SK-N-SH (cell line): Measurements from ENCODE around the gene SF3B6. TPM values are rescaled to one million over a fixed set of nuclear protein-coding genes. Genes with fewer than 3 reads are reported as not detected.

Experiments
- CTCF ChIA-PET: fragments of 300-600, 350-600 bp; formaldehyde crosslinking; extraction: SDS; loops from one replicate; lab custom pipeline; 2021; lab: Yijun Ruan, JAX
- POLR2A ChIA-PET: fragments of 350-600 bp; sonication (Branson Sonifier 250); formaldehyde crosslinking; extraction: SDS; loops from one replicate; lab custom pipeline; 2020; ENCODE audit warnings: antibody characterized with exemption, inconsistent platforms; lab: Yijun Ruan, JAX
- DNase-seq: peaks from one replicate; pipeline ENCODE4 v3.0.0; 2012
- H2AFZ ChIP-seq: fragments of 200-600 bp; sonication (generic); 2 replicates; pipeline ENCODE4 v1.8.1; 2016; ENCODE audit warnings: antibody characterized with exemption, mild to moderate bottlenecking, low read depth
- H3F3A ChIP-seq: fragments of 200-600 bp; sonication (generic); replicated peaks from 2 replicates; pipeline ENCODE3; 2016; ENCODE audit warnings: antibody characterized with exemption, mild to moderate bottlenecking; ENCODE audit not compliant: insufficient read depth
- H3K27ac ChIP-seq, 2 experiments: fragments of 200-500 bp in 1 of 2; fragments of 200-600 bp in 1 of 2; sonication (Bioruptor generic) in 1 of 2; sonication (generic), shearing (Covaris generic) in 1 of 2; 2 replicates each; pipeline versions ENCODE4 v1.5.1 to v1.6.1; 2014 to 2016; ENCODE audit warnings: low read depth in 2 of 2, inconsistent platforms in 1 of 2, low read length in 1 of 2, mild to moderate bottlenecking in 1 of 2, mixed read lengths in 1 of 2
- H3K27me3 ChIP-seq: fragments of 200-600 bp; sonication (generic), shearing (Covaris generic); 2 replicates; pipeline ENCODE4 v1.6.1; 2016; ENCODE audit warnings: mixed run types; ENCODE audit not compliant: insufficient read depth
- H3K36me3 ChIP-seq, 2 experiments: fragments of 200-500 bp in 1 of 2; fragments of 200-600 bp in 1 of 2; sonication (Bioruptor generic) in 1 of 2; sonication (generic) in 1 of 2; replicated peaks in 1 of 2; 2 replicates each; pipeline versions ENCODE3 to v1.5.1; 2014 to 2016; ENCODE audit warnings: low read length in 1 of 2, mild to moderate bottlenecking in 1 of 2; ENCODE audit not compliant: insufficient read depth in 2 of 2, control insufficient read depth in 1 of 2
- H3K4me1 ChIP-seq, 2 experiments: fragments of 200-500 bp in 1 of 2; fragments of 200-600 bp in 1 of 2; sonication (Bioruptor generic) in 1 of 2; sonication (generic), shearing (Covaris generic) in 1 of 2; 2 replicates each; pipeline versions ENCODE4 v1.5.1 to v1.6.1; 2014 to 2016; ENCODE audit warnings: low read depth in 1 of 2, low read length in 1 of 2, mixed run types in 1 of 2; ENCODE audit not compliant: insufficient read depth in 2 of 2, control insufficient read depth in 1 of 2
- H3K4me2 ChIP-seq: fragments of 200-600 bp; sonication (generic), shearing (Covaris generic); 2 replicates; pipeline ENCODE4 v1.6.1; 2017; ENCODE audit warnings: mixed run types
- H3K4me3 ChIP-seq, 2 experiments: fragments of 200-500 bp in 1 of 2; fragments of 200-600 bp in 1 of 2; sonication (Bioruptor generic) in 1 of 2; sonication (generic), shearing (Covaris generic) in 1 of 2; 2 replicates each; pipeline versions ENCODE4 v1.5.1 to v1.8.1; 2014 to 2016; ENCODE audit warnings: low read depth in 2 of 2, inconsistent platforms in 1 of 2, low read length in 1 of 2, mild to moderate bottlenecking in 1 of 2, mixed read lengths in 1 of 2, moderate library complexity in 1 of 2
- H3K79me2 ChIP-seq: fragments of 200-600 bp; sonication (generic); 2 replicates; pipeline ENCODE4 v1.8.1; 2017; ENCODE audit warnings: mild to moderate bottlenecking; ENCODE audit not compliant: insufficient read depth
- H3K9ac ChIP-seq: fragments of 200-600 bp; sonication (generic); 2 replicates; pipeline ENCODE4 v1.6.1; 2017; ENCODE audit warnings: mixed run types
- H3K9me2 ChIP-seq: fragments of 200-600 bp; sonication (generic); 2 replicates; pipeline ENCODE4 v1.6.1; 2017; ENCODE audit warnings: mixed run types
- H3K9me3 ChIP-seq: fragments of 200-600 bp; sonication (generic); 2 replicates; pipeline ENCODE4 v1.6.1; 2017; ENCODE audit warnings: mixed run types, mild to moderate bottlenecking, moderate library complexity
- H4K20me1 ChIP-seq: fragments of 200-600 bp; sonication (generic); 2 replicates; pipeline ENCODE4 v1.6.1; 2017; ENCODE audit warnings: mild to moderate bottlenecking, mixed run types; ENCODE audit not compliant: insufficient read depth
- EZH2phosphoT487 ChIP-seq: fragments of 200-600 bp; sonication (generic); IDR thresholded peaks from 2 replicates; pipeline ENCODE4 v1.6.1; 2017; ENCODE audit warnings: low read depth, mixed run types, mild to moderate bottlenecking, antibody characterized with exemption, moderate library complexity, borderline replicate concordance
- MEF2A ChIP-seq: IDR thresholded peaks from 2 replicates; pipeline ENCODE4 v1.4.0; 2012; ENCODE audit warnings: low read depth, borderline replicate concordance
- NFIC ChIP-seq: IDR thresholded peaks from 2 replicates; pipeline ENCODE4 v1.4.0; 2012; ENCODE audit warnings: borderline replicate concordance
- NRF1 ChIP-seq: IDR thresholded peaks from 2 replicates; pipeline ENCODE4 v1.6.1; 2012; ENCODE audit warnings: low read depth, mild to moderate bottlenecking, low read length
- RAD21 ChIP-seq: IDR thresholded peaks from 2 replicates; pipeline ENCODE4 v1.6.1; 2012; ENCODE audit warnings: mild to moderate bottlenecking, low read length
- SMC3 ChIP-seq: IDR thresholded peaks from 2 replicates; pipeline ENCODE4 v1.6.1; 2012; ENCODE audit warnings: low read depth, low read length, improper control_type of control experiment
- WGBS: methylation state at CpG from one replicate; pipeline ENCODE4 v1.1.6; 2017; ENCODE audit warnings: low lambda C conversion rate; 5-methylcytosine and 5-hydroxymethylcytosine counted together
- polyA plus RNA-seq, 3 experiments: library from polyadenylated mRNA; depleted of rRNA; stranded (reverse); fragments of >200 nt; gene quantifications; 2 replicates each; pipeline ENCODE4 v1.2.3, GENCODE V29; 2012
- TF ChIP-seq, protein P1 (sequence below): fragments of 150-350 bp; IDR thresholded peaks from 2 replicates; pipeline ENCODE4 v1.6.1; 2017; ENCODE audit warnings: antibody characterized with exemption, low read length, low read depth, borderline replicate concordance
- TF ChIP-seq, protein P2 (sequence below): IDR thresholded peaks from 2 replicates; pipeline ENCODE4 v1.6.1; 2012; ENCODE audit warnings: mild to moderate bottlenecking, low read depth, low read length, moderate library complexity
- TF ChIP-seq, protein P3 (sequence below): fragments of 200-600 bp; sonication (generic); IDR thresholded peaks from 2 replicates; pipeline ENCODE4 v1.6.1; 2017; ENCODE audit warnings: antibody characterized with exemption, mild to moderate bottlenecking, moderate library complexity

The SF3B6 gene
- polyA plus RNA-seq, 1 of the 3 experiments (the other 2 are of a cell fraction) = 275 TPM

DNA sequence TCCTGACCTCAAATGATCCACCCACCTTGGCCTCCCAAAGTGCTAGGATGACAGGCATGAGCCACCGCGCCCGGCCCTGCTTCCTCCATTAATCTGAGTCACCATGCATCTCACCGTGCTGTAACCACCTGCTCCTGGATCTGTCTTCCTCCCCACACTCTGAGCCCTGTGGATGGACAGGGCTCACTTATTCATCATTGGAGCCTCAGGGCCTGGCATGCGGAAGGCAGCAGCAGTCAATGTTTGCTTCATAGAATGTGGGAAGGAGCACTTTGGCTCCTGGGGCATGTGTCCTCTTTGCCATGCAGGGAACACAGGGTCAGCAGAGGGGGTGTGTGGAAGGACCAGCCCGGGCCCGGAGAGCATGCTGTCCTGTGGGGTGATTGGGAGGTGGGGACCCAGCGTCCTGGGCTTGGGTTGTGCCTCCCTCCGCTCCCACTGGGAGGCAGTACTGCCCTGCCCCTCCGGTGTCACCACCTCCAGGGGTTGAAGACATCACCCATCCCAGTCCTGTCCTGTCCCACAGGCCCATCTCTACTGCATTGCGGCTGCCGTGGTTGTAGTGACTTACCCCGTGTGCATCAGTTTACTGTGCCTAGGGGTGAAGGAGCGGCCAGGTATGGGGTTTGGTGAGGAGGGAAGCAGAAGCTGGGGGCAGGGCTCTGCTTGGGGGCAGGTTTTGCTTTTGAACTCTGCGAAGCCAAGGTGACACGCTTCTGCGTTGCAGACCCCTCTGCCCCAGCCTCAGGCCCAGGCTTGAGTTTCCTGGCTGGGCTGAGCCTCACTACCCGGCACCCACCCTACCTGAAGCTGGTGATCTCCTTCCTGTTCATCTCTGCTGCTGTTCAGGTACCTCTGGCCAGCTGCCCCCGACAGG lies 54.8 kb downstream of the SF3B6 start:
- WGBS = 87% methylated on average over 18 of the region's 19 CpGs
- DNase-seq = peak; percentile 77

More for the DNA sequence above, 54.8 kb downstream of the SF3B6 start:
- Histone ChIP-seq H3K9me3 (no peaks in the 10 kb centered on the region), H2AFZ (no peak overlapping the region), H3K79me2 (no peaks in the 10 kb centered on the region), H4K20me1 (no peaks in the 10 kb centered on the region), H3K27ac (no peak overlapping the region), H3K36me3 (peaks cover 0 to 6% of the 10 kb centered on the region in 2 experiments), H3K4me1 (peaks cover 1 to 5% of the 10 kb centered on the region in 2 experiments; a peak in 3 of 4 replicates), H3F3A (no peaks in the 10 kb centered on the region), H3K4me2 (no peak overlapping the region), H3K9me2 (no peaks in the 10 kb centered on the region), H3K27me3 (no peaks in the 10 kb centered on the region), H3K4me3 (no peak overlapping the region), H3K9ac (no peak overlapping the region)
- no peak for TF ChIP-seq EZH2phosphoT487
- TF ChIP-seq, protein P1, sequence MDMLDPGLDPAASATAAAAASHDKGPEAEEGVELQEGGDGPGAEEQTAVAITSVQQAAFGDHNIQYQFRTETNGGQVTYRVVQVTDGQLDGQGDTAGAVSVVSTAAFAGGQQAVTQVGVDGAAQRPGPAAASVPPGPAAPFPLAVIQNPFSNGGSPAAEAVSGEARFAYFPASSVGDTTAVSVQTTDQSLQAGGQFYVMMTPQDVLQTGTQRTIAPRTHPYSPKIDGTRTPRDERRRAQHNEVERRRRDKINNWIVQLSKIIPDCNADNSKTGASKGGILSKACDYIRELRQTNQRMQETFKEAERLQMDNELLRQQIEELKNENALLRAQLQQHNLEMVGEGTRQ = no peak
- peak; percentile 56 for TF ChIP-seq RAD21
- TF ChIP-seq, protein P2, sequence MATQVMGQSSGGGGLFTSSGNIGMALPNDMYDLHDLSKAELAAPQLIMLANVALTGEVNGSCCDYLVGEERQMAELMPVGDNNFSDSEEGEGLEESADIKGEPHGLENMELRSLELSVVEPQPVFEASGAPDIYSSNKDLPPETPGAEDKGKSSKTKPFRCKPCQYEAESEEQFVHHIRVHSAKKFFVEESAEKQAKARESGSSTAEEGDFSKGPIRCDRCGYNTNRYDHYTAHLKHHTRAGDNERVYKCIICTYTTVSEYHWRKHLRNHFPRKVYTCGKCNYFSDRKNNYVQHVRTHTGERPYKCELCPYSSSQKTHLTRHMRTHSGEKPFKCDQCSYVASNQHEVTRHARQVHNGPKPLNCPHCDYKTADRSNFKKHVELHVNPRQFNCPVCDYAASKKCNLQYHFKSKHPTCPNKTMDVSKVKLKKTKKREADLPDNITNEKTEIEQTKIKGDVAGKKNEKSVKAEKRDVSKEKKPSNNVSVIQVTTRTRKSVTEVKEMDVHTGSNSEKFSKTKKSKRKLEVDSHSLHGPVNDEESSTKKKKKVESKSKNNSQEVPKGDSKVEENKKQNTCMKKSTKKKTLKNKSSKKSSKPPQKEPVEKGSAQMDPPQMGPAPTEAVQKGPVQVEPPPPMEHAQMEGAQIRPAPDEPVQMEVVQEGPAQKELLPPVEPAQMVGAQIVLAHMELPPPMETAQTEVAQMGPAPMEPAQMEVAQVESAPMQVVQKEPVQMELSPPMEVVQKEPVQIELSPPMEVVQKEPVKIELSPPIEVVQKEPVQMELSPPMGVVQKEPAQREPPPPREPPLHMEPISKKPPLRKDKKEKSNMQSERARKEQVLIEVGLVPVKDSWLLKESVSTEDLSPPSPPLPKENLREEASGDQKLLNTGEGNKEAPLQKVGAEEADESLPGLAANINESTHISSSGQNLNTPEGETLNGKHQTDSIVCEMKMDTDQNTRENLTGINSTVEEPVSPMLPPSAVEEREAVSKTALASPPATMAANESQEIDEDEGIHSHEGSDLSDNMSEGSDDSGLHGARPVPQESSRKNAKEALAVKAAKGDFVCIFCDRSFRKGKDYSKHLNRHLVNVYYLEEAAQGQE = no peak
- TF ChIP-seq, protein P3, sequence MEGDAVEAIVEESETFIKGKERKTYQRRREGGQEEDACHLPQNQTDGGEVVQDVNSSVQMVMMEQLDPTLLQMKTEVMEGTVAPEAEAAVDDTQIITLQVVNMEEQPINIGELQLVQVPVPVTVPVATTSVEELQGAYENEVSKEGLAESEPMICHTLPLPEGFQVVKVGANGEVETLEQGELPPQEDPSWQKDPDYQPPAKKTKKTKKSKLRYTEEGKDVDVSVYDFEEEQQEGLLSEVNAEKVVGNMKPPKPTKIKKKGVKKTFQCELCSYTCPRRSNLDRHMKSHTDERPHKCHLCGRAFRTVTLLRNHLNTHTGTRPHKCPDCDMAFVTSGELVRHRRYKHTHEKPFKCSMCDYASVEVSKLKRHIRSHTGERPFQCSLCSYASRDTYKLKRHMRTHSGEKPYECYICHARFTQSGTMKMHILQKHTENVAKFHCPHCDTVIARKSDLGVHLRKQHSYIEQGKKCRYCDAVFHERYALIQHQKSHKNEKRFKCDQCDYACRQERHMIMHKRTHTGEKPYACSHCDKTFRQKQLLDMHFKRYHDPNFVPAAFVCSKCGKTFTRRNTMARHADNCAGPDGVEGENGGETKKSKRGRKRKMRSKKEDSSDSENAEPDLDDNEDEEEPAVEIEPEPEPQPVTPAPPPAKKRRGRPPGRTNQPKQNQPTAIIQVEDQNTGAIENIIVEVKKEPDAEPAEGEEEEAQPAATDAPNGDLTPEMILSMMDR = peak; percentile 34; the same call in 1 of the 2 replicates
- no peak for TF ChIP-seq NFIC
- no peak for TF ChIP-seq NRF1
- TF ChIP-seq MEF2A = no peak
- peak; percentile 33; the same call in 1 of the 2 replicates for TF ChIP-seq SMC3
- ChIA-PET CTCF (interaction anchor here (0.8 to 1.2 kb wide), 2 partner anchors 10 to 12 kb away, joined by 3 read pairs; partner anchors contain the start of gene MFSD2B), POLR2A (no interaction called here)
